ENCODE results near the gene FAIM2.
"Not testable (repeated sequence)": the region's sequence is repeated elsewhere in the genome, so short reads cannot be mapped to it uniquely, and the experiment has no call there.

The FAIM2 gene

DNA sequence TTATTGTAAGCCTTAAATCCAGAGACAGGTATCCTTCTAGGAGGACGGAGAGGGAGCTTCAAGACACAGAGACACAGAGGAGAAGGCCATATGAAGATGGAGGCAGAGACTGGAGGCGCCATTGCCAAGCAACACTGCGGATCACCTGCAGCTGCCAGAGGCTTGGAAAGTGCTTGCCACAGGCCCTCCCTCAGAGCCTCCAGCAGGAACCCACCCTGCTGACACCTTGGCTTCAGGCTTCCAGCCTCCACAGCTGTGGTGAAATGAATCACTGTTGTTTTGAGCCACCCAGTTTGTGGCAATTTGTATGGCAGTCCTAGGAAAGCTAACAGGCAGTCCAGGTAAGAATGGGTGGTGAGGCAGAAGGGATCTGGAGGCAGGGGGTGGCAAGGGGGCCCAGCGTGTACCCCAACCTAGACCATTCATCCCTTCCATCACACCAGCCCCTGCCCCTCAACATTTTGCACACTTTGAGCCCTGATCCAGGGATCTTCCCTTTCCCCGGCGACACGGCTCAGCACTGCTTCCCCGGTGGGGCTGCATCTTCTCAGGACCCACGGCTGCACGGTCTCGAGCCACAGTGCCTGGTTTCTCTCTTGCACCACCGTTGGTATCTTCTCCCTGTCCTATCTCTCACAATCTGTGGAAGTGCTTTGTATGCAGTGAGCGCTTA, 38.5 kb downstream of the FAIM2 start:
- Histone ChIP-seq H3K9me3 (ENCODE audit: control insufficient read depth, low read length) (no peaks in the 10 kb centered on the region), H3K36me3 (ENCODE audit: control insufficient read depth, insufficient read depth, low read length) (no peaks in the 10 kb centered on the region), H3K27ac (ENCODE audit: insufficient read depth, low read length, poor library complexity, severe bottlenecking) (no peak overlapping the region), H3K27me3 (replicated peaks; ENCODE audit: control insufficient read depth, insufficient read depth, low read length, poor library complexity, severe bottlenecking) (no peaks in the 10 kb centered on the region), H3K4me3 (ENCODE audit: insufficient read depth, low read depth, low read length, poor library complexity, severe bottlenecking) (no peak overlapping the region), H3K4me1 (ENCODE audit: control insufficient read depth, insufficient read depth, low read length, poor library complexity, severe bottlenecking) (no peaks in the 10 kb centered on the region)
- no peak for DNase-seq

DNA sequence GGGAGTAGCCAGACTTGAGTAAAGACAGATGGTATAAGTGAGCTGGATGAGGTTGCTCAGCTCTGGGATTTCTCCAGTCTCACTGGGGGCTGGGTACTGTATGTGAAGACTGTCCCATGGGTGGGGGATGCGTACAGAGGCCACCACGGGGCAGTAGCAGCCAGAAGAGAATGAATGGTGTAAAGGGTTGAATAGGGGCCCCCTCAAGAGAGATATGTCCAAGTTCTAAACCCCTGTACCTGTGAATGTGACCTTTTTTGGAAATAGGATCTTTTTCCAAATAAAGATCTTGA, 39.0 kb downstream of the FAIM2 start:
- H3K4me3 ChIP-seq (ENCODE audit: insufficient read depth, low read depth, low read length, poor library complexity, severe bottlenecking) = no peak overlapping the region
- H3K4me1 ChIP-seq (ENCODE audit: control insufficient read depth, insufficient read depth, low read length, poor library complexity, severe bottlenecking) = no peaks in the 10 kb centered on the region
- DNase-seq = no peak
- no peak overlapping the region for H3K27ac ChIP-seq (ENCODE audit: insufficient read depth, low read length, poor library complexity, severe bottlenecking)
- H3K27me3 ChIP-seq (replicated peaks; ENCODE audit: control insufficient read depth, insufficient read depth, low read length, poor library complexity, severe bottlenecking) = no peaks in the 10 kb centered on the region
- no peaks in the 10 kb centered on the region for H3K36me3 ChIP-seq (ENCODE audit: control insufficient read depth, insufficient read depth, low read length)
- no peaks in the 10 kb centered on the region for H3K9me3 ChIP-seq (ENCODE audit: control insufficient read depth, low read length)

DNA sequence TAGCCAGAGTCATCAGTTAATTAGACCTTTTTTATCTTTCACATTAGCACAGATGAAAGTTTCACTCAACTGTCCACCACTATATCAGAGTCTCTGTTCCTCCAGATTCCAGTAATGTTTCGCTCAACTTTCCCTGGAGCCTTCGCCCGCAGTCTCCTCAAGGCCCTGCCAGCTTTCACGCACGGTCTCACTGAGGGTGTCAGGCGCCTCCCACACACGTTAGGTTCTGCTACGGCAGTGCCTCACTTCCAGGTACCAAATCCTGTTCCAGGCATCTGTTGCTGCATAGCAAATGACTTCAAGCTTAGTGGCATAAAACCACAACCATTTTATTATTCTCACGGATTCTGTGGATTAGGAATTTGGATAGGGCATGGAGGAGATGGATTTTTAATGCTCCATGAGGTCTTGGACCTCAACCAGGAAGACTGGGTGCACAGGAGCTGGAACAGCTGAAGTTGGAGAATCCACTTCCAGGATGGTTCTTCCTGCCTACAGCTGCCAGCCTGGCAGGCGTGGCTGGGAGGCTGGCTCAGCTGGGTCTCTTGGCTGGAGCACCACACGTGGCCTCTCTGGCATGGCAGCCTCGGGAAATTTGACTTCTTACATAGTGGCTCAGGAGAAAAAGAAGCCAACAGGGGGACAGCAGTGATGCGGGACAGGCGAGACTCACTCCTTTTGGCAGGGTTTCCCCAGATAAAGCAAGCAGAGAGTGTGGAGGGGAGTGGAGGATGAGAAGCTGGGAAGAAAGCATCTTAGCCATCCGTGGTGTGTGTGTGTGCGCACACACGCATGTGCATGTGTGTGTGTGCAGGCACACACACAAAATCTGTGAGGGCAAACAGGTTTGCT, 39.5 kb downstream of the FAIM2 start:
- H3K27ac ChIP-seq (ENCODE audit: insufficient read depth, low read length, poor library complexity, severe bottlenecking) = no peak overlapping the region
- no peak overlapping the region for H3K4me3 ChIP-seq (ENCODE audit: insufficient read depth, low read depth, low read length, poor library complexity, severe bottlenecking)
- no peaks in the 10 kb centered on the region for H3K36me3 ChIP-seq (ENCODE audit: control insufficient read depth, insufficient read depth, low read length)
- no peaks in the 10 kb centered on the region for H3K9me3 ChIP-seq (ENCODE audit: control insufficient read depth, low read length)
- DNase-seq = no peak
- H3K4me1 ChIP-seq (ENCODE audit: control insufficient read depth, insufficient read depth, low read length, poor library complexity, severe bottlenecking) = no peaks in the 10 kb centered on the region
- no peaks in the 10 kb centered on the region for H3K27me3 ChIP-seq (replicated peaks; ENCODE audit: control insufficient read depth, insufficient read depth, low read length, poor library complexity, severe bottlenecking)

DNA sequence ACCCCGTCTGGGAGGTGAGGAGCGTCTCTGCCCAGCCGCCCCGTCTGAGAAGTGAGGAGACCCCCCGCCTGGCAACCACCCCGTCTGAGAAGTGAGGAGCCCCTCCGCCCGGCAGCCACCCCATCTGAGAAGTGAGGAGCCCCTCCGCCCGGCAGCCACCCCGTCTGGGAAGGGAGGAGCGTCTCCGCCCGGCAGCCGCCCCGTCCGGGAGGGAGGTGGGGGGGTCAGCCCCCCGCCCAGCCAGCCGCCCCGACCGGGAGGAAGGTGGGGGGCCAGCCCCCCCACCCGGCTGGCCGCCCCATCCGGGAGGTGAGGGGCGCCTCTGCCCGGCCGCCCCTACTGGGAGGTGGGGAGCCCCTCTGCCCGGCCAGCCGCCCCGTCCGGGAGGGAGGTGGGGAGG, 42.8 kb downstream of the FAIM2 start:
- not testable (repeated sequence) for H3K4me1 ChIP-seq (ENCODE audit: control insufficient read depth, insufficient read depth, low read length, poor library complexity, severe bottlenecking); H3K27ac ChIP-seq (ENCODE audit: insufficient read depth, low read length, poor library complexity, severe bottlenecking); H3K36me3 ChIP-seq (ENCODE audit: control insufficient read depth, insufficient read depth, low read length); H3K9me3 ChIP-seq (ENCODE audit: control insufficient read depth, low read length); H3K4me3 ChIP-seq (ENCODE audit: insufficient read depth, low read depth, low read length, poor library complexity, severe bottlenecking); H3K27me3 ChIP-seq (replicated peaks; ENCODE audit: control insufficient read depth, insufficient read depth, low read length, poor library complexity, severe bottlenecking); DNase-seq

DNA sequence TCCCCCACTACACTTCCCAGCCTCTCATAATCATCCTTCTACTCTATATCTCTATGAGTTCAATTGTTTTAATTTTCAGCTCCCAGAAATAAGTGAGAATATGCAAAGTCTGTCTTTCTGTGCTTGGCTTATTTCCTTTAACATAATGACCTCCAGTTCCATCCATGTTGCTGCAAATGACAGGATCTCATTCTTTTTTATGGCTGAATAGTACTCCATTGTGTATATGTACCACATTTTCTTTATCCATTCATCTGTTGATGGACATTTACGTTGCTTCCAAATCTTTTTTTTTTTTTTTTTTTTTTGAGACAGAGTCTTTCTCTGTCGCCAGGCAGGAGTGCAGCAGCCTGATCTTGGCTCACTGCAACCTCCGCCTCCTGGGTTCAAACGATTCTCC, 47.8 kb downstream of the FAIM2 start:
- not testable (repeated sequence) for H3K27me3 ChIP-seq (replicated peaks; ENCODE audit: control insufficient read depth, insufficient read depth, low read length, poor library complexity, severe bottlenecking); DNase-seq; H3K4me1 ChIP-seq (ENCODE audit: control insufficient read depth, insufficient read depth, low read length, poor library complexity, severe bottlenecking); H3K9me3 ChIP-seq (ENCODE audit: control insufficient read depth, low read length); H3K27ac ChIP-seq (ENCODE audit: insufficient read depth, low read length, poor library complexity, severe bottlenecking); H3K36me3 ChIP-seq (ENCODE audit: control insufficient read depth, insufficient read depth, low read length); H3K4me3 ChIP-seq (ENCODE audit: insufficient read depth, low read depth, low read length, poor library complexity, severe bottlenecking)

DNA sequence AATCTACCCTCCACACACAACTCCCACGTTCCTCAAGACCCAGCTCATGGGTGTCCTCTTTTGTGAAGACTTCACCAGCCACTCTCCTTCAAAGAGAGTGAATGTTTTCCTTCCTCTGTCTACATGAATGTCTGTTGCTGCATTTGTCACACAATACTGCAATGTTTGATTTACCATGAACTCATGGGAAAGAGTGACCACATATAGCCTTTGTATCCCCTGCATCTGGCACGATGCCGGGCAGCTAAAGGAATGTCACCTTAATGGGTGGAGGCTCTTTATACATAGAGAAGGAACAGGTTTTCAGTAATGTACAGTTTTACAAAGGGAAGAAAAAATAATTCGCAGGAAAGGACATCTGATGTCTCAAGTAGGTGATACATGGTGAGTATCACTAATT, 48.7 kb downstream of the FAIM2 start:
- no peak for DNase-seq
- Histone ChIP-seq H3K9me3 (ENCODE audit: control insufficient read depth, low read length) (no peaks in the 10 kb centered on the region), H3K4me3 (ENCODE audit: insufficient read depth, low read depth, low read length, poor library complexity, severe bottlenecking) (no peak overlapping the region), H3K4me1 (ENCODE audit: control insufficient read depth, insufficient read depth, low read length, poor library complexity, severe bottlenecking) (no peaks in the 10 kb centered on the region), H3K27me3 (replicated peaks; ENCODE audit: control insufficient read depth, insufficient read depth, low read length, poor library complexity, severe bottlenecking) (no peaks in the 10 kb centered on the region), H3K27ac (ENCODE audit: insufficient read depth, low read length, poor library complexity, severe bottlenecking) (no peak overlapping the region), H3K36me3 (ENCODE audit: control insufficient read depth, insufficient read depth, low read length) (no peaks in the 10 kb centered on the region)

DNA sequence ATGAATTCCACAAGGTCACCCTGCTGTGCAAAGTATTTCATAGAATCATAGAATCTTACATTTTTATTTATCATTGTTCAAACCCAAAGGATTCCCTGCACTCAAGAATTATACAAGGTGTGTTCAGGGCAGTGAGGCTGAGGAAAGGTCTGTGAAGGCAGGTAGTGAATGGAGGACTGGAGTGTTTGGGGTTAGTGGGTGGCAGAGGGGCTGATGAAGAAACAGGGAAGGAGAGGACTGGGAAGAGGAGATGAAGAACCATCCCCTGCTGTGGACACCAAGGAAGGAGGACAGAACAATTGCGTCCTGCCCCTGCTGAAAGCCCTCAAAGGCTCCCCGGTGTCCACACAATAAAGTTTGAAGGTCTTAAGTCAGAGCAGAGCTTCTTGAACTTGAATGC, 50.0 kb downstream of the FAIM2 start:
- Histone ChIP-seq H3K4me1 (ENCODE audit: control insufficient read depth, insufficient read depth, low read length, poor library complexity, severe bottlenecking) (no peaks in the 10 kb centered on the region), H3K27ac (ENCODE audit: insufficient read depth, low read length, poor library complexity, severe bottlenecking) (no peak overlapping the region), H3K36me3 (ENCODE audit: control insufficient read depth, insufficient read depth, low read length) (no peaks in the 10 kb centered on the region), H3K9me3 (ENCODE audit: control insufficient read depth, low read length) (no peaks in the 10 kb centered on the region), H3K4me3 (ENCODE audit: insufficient read depth, low read depth, low read length, poor library complexity, severe bottlenecking) (no peak overlapping the region), H3K27me3 (replicated peaks; ENCODE audit: control insufficient read depth, insufficient read depth, low read length, poor library complexity, severe bottlenecking) (no peaks in the 10 kb centered on the region)
- DNase-seq = no peak

DNA sequence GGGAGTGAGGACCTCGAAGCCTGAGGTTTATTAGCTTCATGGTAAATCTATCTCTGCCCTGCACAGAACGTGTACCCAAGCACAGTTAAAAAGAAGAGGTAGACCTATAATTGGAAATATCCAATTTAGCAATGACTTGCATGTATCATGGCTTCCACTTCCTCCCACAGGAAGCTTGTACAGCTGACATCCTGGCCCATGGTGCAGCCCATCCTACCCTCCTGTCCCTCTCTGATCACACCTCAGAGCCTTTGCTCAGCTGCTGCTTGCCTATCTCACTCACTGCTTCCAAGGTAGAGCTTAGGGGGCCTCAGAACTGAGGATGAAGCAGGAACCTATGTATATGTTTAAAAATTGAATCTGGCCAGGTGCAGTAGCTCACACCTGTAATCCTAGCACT, 56.5 kb downstream of the FAIM2 start:
- Histone ChIP-seq H3K4me1 (ENCODE audit: control insufficient read depth, insufficient read depth, low read length, poor library complexity, severe bottlenecking) (peaks cover 9% of the 10 kb centered on the region), H3K4me3 (ENCODE audit: insufficient read depth, low read depth, low read length, poor library complexity, severe bottlenecking) (no peak overlapping the region), H3K9me3 (ENCODE audit: control insufficient read depth, low read length) (no peaks in the 10 kb centered on the region), H3K36me3 (ENCODE audit: control insufficient read depth, insufficient read depth, low read length) (no peaks in the 10 kb centered on the region), H3K27ac (ENCODE audit: insufficient read depth, low read length, poor library complexity, severe bottlenecking) (no peak overlapping the region), H3K27me3 (replicated peaks; ENCODE audit: control insufficient read depth, insufficient read depth, low read length, poor library complexity, severe bottlenecking) (no peaks in the 10 kb centered on the region)
- no peak for DNase-seq

DNA sequence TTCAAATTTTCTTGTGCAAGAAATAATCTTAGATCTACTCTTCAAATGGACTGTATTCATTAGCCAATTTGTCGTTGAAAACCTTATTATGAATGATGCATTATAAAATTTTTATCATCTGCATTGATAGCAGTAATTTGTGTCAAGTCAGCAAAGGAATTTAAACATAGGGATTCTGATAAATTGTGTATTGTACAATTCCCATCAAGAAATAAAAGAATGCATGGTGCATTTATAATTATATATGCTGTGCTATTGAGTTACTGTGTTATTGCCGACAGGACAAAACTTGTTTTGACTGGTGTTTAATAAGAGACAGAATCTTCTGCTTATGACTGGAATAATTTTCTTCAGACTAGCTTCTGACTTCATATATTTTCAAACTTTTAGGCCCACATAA, 57.7 kb downstream of the FAIM2 start:
- no peak for DNase-seq
- no peaks in the 10 kb centered on the region for H3K9me3 ChIP-seq (ENCODE audit: control insufficient read depth, low read length)
- H3K4me3 ChIP-seq (ENCODE audit: insufficient read depth, low read depth, low read length, poor library complexity, severe bottlenecking) = no peak overlapping the region

DNA sequence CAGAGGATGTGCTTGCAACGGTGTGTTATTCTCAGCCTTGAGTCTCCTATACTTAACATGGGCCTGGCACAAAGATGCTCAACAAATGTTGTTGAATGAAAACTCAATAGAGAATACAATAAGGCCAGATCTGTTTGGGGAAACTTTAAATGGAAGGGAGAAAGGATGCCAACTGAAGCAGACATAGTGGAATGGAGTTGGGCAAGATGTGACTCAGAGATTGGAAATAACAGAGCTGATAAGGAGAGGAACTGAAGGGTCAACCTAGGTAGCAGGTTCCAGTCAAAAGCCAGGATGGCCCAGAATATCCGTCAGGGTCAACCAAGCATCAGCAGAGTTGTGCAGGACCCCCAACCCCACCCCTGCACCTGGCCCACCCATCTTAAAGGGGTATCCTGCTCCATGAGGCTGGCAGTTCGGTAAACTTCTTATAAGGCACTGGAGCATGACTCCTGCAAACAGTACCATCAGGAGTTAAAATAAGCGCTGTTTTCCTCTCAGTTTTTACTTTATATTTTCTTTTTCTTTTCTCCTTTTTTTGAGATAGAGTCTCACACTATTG, 59.7 kb downstream of the FAIM2 start:
- no peak for DNase-seq
- no peaks in the 10 kb centered on the region for H3K9me3 ChIP-seq (ENCODE audit: control insufficient read depth, low read length)
- peaks cover 14% of the 10 kb centered on the region for H3K4me1 ChIP-seq (ENCODE audit: control insufficient read depth, insufficient read depth, low read length, poor library complexity, severe bottlenecking)
- no peaks in the 10 kb centered on the region for H3K27me3 ChIP-seq (replicated peaks; ENCODE audit: control insufficient read depth, insufficient read depth, low read length, poor library complexity, severe bottlenecking)
- no peak overlapping the region for H3K4me3 ChIP-seq (ENCODE audit: insufficient read depth, low read depth, low read length, poor library complexity, severe bottlenecking)
- H3K27ac ChIP-seq (ENCODE audit: insufficient read depth, low read length, poor library complexity, severe bottlenecking) = no peak overlapping the region
- no peaks in the 10 kb centered on the region for H3K36me3 ChIP-seq (ENCODE audit: control insufficient read depth, insufficient read depth, low read length)

More for the DNA sequence above, 57.7 kb downstream of the FAIM2 start:
- H3K27ac ChIP-seq (ENCODE audit: insufficient read depth, low read length, poor library complexity, severe bottlenecking) = no peak overlapping the region
- peaks cover 14% of the 10 kb centered on the region for H3K4me1 ChIP-seq (ENCODE audit: control insufficient read depth, insufficient read depth, low read length, poor library complexity, severe bottlenecking)
- no peaks in the 10 kb centered on the region for H3K36me3 ChIP-seq (ENCODE audit: control insufficient read depth, insufficient read depth, low read length)
- H3K27me3 ChIP-seq (replicated peaks; ENCODE audit: control insufficient read depth, insufficient read depth, low read length, poor library complexity, severe bottlenecking) = no peaks in the 10 kb centered on the region

Data from effector memory CD4-positive, alpha-beta T cell (primary cell).